Epithelial cell of esophagus (primary cell): Measurements from ENCODE around the gene WDR70.

Experiments
- DNase-seq: peaks from one replicate; pipeline ENCODE4 v3.0.0; 2010; ENCODE audit warnings: low read depth
- H3K4me3 ChIP-seq: 2 replicates; pipeline ENCODE4 v1.5.1; 2011; ENCODE audit warnings: mild to moderate bottlenecking, low read length, control low read depth
- TF ChIP-seq, protein P1 (sequence below): IDR thresholded peaks from 2 replicates; pipeline ENCODE4 v1.5.1; 2011; ENCODE audit warnings: low read depth, mild to moderate bottlenecking, low read length, control low read depth, inconsistent platforms; ENCODE audit not compliant: insufficient read depth; ENCODE audit errors: missing control alignments

The WDR70 gene

GRCh38 chr5:37532976-37533740, 154.0 kb downstream of the WDR70 start:
- peak; percentile 77 for DNase-seq
- TF ChIP-seq, protein P1, sequence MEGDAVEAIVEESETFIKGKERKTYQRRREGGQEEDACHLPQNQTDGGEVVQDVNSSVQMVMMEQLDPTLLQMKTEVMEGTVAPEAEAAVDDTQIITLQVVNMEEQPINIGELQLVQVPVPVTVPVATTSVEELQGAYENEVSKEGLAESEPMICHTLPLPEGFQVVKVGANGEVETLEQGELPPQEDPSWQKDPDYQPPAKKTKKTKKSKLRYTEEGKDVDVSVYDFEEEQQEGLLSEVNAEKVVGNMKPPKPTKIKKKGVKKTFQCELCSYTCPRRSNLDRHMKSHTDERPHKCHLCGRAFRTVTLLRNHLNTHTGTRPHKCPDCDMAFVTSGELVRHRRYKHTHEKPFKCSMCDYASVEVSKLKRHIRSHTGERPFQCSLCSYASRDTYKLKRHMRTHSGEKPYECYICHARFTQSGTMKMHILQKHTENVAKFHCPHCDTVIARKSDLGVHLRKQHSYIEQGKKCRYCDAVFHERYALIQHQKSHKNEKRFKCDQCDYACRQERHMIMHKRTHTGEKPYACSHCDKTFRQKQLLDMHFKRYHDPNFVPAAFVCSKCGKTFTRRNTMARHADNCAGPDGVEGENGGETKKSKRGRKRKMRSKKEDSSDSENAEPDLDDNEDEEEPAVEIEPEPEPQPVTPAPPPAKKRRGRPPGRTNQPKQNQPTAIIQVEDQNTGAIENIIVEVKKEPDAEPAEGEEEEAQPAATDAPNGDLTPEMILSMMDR, result no peak
- H3K4me3 ChIP-seq, result no peak overlapping the region

DNA sequence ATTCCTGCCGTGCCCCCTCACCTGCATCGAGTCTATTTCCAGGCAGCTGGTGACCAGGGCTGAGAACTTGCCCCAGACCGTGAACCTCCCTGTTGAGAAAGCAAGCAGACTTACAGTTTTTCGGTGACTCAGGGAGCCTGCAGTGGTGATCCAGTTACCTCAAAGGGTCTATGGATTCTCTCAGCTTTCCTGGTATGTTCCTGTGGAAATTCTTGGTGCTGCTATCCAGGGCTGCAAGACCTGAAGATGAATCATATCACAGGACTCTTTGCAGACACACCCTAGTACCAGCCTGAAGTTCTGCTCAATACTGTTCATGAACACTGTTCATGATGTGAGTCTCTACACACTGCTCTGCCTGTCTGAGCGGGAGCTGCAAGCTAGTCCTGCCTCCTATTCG, 154.7 kb downstream of the WDR70 start:
- TF ChIP-seq, protein P1, result no peak
- DNase-seq, result peak; percentile 94
- H3K4me3 ChIP-seq, result no peak overlapping the region

DNA sequence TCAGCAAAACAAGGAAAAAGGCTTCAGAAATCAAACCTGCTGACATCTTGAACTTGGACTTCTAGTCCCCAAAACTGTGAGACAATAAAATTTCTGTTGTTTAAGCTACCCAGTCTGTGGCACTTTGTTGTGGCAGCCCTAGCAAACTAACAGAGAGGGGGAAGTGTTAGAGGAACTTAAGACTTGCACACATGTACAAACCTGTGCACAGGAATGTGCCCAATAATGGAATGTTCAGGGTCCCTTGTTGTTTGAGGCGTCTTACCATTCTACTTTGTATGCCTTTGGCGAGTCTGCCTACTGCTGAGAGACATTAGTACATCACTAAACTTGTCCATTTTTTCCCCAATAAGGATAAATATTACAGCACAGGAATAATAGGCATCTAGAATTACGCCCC, 160.3 kb downstream of the WDR70 start:
- DNase-seq, result peak; percentile 38
- TF ChIP-seq, protein P1, result no peak
- no peak overlapping the region for H3K4me3 ChIP-seq

DNA sequence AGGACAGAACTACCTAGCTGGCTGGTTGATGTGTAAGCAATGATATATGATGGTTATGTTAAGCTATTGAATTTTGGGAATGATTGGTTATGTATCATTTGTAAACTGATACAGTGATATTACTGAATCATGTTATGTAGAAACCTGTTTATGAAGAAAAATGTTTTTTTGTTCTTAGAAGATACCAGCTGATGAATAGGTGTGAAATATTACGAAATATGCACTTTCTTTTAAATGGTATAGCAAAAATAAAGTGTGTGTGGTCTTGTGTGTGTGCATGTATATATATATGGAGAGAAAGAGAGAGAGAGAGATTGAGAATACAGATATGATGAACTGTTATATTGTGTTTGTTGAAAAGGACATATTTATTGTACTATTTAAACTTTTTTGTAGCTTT, 164.1 kb downstream of the WDR70 start:
- H3K4me3 ChIP-seq, result no peak overlapping the region
- DNase-seq, result no peak
- TF ChIP-seq, protein P1, result no peak

DNA sequence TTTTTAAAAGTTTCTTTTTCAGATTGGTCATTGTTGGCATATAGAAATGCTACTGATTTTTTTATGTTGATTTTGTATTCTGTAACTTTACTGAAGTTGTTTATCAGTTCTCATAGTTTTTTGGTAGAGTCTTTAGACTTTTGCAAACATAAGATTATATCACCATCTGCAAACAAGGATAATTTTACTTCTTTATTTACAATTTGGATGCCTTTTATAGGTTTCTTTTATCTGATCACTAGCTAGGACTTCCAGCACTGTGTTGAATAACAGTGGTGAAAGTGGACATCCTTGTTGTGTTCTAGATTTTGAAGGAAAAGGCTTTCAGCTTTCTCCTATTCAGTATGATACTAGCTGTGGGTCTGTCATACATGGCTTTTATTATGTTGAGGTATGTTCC, 170.3 kb downstream of the WDR70 start:
- DNase-seq, result no peak
- TF ChIP-seq, protein P1, result no peak
- H3K4me3 ChIP-seq, result no peak overlapping the region

- H3K4me3 ChIP-seq, result no peak overlapping the region
- no peak for DNase-seq
- TF ChIP-seq, protein P1, result no peak
Measured at GRCh38 chr5:37552161-37552560, 173.0 kb downstream of the WDR70 start.

DNA sequence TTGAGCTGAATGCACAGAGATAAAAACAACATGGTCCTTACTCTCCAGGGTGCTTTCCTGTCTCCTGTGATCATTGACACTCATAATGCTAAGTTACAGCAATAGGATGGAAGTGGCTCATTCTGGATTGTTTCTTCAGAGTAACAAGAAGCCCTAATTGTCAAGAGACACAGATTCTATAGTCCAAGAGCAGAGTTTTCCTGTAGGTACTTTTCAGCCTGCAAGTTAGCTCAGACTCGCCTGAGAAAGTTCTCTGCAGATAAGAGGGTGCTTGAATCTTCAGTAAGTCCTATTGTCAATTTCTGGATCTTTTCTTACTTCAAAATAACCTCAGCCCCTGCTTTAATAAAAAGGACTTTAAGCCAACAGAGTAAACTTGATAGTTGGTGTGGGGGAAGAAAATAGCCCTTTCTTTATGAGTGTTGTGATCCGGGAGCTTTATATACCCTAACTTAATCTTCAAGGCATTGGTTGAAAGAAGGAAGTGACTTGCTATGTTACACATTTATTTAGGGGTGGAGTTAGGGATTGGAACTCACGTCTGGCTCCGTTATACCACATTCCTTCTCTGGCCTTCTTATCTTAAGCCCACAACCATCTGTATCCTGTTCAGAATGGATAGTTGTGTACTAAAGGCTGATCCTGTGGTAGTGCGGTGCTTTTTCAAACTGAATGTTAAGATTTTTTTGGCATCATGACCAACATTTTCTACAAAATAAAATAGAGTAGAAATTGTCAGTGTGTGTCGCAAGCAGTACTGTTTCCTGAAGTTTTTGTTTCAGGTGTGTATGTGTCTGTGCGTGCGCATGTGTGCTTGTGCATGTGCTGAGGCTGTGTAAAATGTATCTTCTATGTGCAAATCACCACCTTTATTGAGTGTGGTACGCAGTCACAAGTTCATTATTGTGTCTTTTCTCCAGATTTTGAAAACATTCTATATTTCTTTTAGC, 173.9 kb downstream of the WDR70 start:
- no peak overlapping the region for H3K4me3 ChIP-seq
- TF ChIP-seq, protein P1, result no peak
- DNase-seq, result no peak
